NT2/D1 (cell line): Measurements from ENCODE around the gene SLC34A3.

Experiments
- SUZ12 ChIP-seq: IDR thresholded peaks from 2 replicates; pipeline ENCODE4 v1.6.1; 2011; ENCODE audit not compliant: insufficient read length, insufficient read depth; ENCODE audit errors: extremely low read depth
- YY1 ChIP-seq: IDR thresholded peaks from 2 replicates; pipeline ENCODE4 v1.6.1; 2011; ENCODE audit not compliant: insufficient read length, insufficient read depth

GRCh38 chr9:137200311-137201204 is 30.1 kb upstream of the SLC34A3 start, which contains the start of gene TPRN:
- no peak for TF ChIP-seq YY1
- no peak for TF ChIP-seq SUZ12
